Ureter (tissue), 1 donor: ENCODE data around the gene SLC45A2. TPM values are rescaled to one million over a fixed set of nuclear protein-coding genes. Genes with fewer than 3 reads are reported as not detected.
"Not testable (repeated sequence)": the region's sequence is repeated elsewhere in the genome, so short reads cannot be mapped to it uniquely, and the experiment has no call there.

Experiments used
- DNase-seq: peaks from one replicate; pipeline ENCODE4 v3.0.0-alpha.2; 2020; ENCODE audit warnings: low spot score
- total RNA-seq: library from RNA; stranded (reverse); gene quantifications from one replicate; pipeline ENCODE4 v1.2.4, GENCODE V29; 2023
- donor health status: DM: yes; HTN: yes; CAD: no.

Gene SLC45A2
- total RNA-seq, 1 donor from 2014 or later: not detected

DNA sequence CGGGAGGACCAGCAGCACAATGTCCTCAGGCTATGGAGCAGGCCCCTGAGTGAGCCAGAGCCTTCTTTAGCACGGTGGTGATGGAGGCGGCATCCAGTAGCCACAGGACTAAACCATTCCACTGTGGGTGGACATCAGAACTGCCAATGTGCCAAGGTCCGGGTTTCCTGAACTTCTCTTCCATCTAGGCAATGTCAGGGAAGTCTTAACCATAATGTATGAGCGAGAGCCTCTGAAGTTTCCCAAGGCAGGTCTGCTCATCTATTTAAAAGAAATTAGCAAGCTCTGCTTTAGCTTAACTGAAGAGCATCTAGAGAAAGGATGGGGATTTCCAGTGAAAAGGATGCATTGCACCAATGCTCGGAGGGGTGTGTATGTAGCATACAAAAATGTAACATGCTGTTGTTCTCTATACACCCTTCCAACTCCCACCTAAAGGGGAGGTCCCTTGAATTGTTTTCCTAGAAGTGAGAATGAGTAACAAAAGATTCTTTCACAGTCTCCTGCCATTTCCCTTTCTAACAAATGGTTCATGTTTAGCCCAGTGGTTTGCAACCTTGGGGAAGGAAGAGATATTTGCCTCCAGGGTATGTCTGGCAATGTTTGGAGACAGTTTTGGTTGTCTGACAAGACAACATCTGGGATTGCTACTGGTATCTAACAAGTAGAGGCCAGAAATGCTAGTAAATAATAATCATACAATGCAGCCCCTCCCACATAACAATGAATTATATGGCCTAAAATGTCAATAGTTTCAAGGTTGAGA lies 54.4 kb downstream of the SLC45A2 start:
- DNase-seq: no peak

DNA sequence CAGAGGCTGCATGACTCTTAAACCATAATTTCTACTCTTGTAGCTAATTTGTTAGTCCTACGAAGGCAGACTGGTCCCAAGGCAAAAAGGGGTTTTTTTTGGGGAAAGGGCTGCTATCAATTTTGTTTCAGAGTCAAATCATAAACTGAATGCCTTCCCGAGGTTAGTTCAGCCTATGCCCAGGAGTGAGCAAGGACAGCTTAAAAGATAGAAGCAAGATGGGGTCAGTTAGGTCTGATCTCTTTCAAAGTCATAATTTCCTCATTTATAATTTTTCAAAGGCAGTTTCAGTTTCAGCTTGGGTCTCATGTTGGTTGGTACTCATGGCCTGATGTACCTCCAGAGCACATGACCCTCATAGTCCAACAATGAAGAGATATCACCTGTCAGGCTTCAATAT lies 56.2 kb downstream of the SLC45A2 start:
- DNase-seq: no peak

DNA sequence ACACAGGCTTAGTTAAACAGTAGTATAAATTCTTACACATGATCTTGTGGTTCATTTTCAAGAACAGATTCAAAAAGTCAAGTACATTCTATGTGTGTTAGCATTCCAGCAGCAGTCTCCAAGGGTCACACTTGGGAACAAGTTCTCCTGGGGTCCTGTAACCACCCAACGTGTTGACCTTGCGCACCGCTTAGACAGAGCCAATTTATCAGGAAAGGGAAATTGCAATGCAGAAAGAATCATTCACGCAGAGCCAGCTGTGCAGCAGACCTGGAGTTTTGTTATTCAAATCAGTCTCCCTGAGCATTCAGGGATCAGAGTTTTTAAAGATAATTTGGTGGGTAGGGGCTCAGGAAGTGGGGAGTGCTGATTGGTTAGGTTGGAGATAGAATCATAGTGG lies 56.8 kb downstream of the SLC45A2 start:
- no peak for DNase-seq

DNA sequence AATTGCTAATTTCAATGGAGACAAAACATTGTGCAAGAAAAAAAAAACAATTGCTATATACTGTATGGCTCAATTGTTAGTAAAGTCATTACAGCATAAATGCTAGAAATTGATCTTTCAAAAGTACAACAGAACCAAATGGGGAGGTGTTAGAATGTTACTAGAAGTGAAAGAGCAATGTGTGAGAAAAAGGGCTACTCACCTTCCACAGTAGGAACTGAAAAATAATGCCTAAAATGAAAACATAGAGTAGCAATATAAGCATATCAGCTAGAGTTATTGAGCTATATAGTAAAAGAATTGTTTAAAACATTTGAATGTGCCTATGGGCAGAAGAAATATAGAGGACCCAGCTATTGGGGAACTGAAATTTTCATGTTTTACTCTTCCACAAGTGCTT lies 59.2 kb downstream of the SLC45A2 start:
- DNase-seq: no peak

DNA sequence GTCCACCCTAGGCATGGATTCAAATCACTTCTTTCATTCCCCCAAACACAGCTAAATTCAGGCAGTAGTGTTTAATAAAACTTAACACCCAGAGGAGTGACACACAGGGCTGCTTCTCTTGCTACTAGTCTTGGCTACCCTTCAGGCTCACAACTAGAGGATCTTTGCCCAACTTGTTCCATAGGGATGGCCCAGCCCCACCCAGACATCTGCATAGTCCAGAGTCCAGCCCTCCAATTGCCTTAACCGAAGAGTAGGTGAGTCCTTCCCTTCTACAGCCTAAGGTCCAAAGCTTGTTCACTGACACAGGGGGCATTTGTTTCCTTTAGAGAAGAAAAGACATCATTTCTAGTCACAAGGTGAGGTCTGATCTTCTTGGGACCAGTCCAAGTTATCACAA lies 63.5 kb downstream of the SLC45A2 start:
- no peak for DNase-seq

DNA sequence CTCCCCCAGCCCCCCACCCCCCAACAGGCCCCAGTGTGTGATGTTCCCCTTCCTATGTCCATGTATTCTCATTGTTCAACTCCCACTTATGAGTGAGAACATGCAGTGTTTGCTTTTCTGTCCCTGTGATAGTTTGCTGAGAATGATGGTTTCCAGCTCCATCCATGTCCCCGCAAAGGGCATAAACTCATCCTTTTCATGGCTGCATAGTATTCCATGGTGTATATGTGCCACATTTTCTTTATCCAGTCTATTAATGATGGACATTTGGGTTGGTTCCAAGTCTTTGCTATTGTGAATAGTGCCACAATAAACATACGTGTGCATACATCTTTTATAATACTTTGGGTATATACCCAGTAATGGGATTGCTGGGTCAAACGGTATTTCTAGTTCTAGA lies 69.6 kb downstream of the SLC45A2 start:
- not testable (repeated sequence) for DNase-seq

DNA sequence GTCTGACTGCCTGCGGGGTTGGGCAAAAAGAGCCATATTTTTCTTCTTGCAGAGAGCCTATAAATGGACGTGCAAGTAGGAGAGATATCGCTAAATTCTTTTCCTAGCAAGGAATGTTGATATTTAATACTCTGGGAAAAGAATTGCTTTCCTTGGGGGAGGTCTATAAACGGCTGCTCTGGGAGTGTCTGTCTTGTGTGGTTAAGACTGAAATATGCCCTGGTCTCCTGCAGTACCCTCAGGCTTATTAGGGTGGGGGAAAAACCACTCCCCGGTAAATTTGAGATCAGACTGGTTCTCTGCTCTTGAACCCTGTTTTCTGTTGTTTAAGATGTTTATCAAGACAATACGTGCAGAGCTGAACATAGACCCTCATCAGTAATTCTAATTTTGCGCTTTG lies 78.2 kb downstream of the SLC45A2 start:
- DNase-seq: not testable (repeated sequence)

DNA sequence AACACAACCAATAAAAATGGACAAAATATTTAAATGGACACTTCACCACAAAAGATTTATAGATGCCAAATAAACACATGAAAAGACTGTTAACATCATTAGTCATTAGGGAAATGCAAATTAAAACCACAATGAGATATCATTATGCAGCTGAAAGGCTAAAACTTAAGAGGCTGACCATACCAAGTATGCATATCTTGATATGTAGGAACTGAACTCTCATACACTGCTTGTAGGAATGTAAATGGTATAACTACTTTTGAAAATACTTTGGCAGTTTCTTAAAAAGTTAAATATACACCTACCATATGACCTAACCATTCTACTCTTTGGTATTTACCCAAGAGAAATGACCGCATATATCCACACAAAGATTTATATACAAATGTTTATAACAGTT lies 79.1 kb downstream of the SLC45A2 start:
- DNase-seq: no peak

DNA sequence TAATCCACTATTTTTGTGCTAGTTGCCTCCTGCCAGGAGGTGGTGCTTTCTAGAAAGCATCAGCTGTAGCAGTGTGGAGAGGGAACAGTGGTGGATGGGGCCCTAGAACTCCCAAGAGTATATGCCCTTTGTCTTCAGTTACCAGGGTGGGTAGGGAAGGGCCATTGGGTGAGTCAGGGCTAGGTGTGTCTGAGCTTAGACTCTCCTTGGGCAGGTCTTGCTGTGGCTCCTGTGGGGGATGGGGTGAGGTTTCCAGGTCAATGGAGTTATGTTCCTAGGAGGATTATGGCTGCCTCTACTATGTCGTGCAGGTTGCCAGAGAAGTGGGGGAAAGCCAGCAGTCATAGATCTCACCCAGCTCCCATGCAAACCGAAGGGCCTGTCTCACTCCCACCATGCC lies 81.4 kb downstream of the SLC45A2 start:
- DNase-seq: no peak

DNA sequence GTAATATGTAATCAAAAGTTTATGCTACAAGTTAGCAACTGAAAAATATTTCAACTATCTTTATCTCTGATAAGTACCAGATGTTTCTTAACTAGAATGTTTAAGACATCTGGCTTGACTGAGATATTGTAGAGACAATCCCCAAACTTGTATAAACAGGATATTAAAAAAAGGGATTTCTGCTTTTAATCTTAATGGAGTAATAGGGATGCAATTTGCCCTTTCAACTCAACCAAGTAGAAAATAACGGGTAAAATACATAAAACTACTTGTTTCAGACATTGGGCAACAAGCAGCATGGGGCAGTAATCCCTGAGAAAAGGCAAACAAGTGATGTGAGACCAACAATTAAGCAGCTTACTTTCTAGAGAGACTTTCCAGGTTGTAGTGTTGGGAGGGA lies 83.3 kb downstream of the SLC45A2 start:
- no peak for DNase-seq

Other genes starting within 250 kb of the SLC45A2 start
- 1.7 TPM for gene ADAMTS12, start 92.7 kb downstream of the SLC45A2 start, total RNA-seq
- not detected for gene RXFP3, start 48.3 kb downstream of the SLC45A2 start, total RNA-seq
- 15.2 TPM for gene AMACR, start 23.4 kb upstream of the SLC45A2 start, total RNA-seq
- 12.7 TPM for gene C1QTNF3, start 58.5 kb upstream of the SLC45A2 start, total RNA-seq